ENCODE results near the gene MALT1. TPM values are rescaled to one million over a fixed set of nuclear protein-coding genes. Genes with fewer than 3 reads are reported as not detected.

The MALT1 gene
- polyA plus RNA-seq = 40.5 and 44.5 TPM in 2 replicates
- polyA minus RNA-seq = 40.2 and 46.7 TPM in 2 replicates

- Histone ChIP-seq H3K9ac (ENCODE audit: low read length) (peak within 1 kb of the TSS; percentile 72), H3K9me2 (ENCODE audit: insufficient read depth, low read length) (no peaks in the 10 kb centered on the region), H3K27me3 (ENCODE audit: insufficient read depth, low read depth, low read length) (no peaks in the 10 kb centered on the region), H3K79me2 (replicated peaks; ENCODE audit: insufficient read depth, low read length) (peaks cover 14% of the 10 kb centered on the region), H3K27ac (ENCODE audit: low read length) (peak within 1 kb of the TSS; percentile 34), H3F3A (ENCODE audit: insufficient read depth, low read length, poor library complexity, severe bottlenecking) (peaks cover 7% of the 10 kb centered on the region), H3K4me3 (ENCODE audit: low read length) (peak within 1 kb of the TSS; percentile 77), H3K36me3 (ENCODE audit: insufficient read depth, low read length) (no peaks in the 10 kb centered on the region), H3K9me3 (ENCODE audit: low read length) (no peaks in the 10 kb centered on the region), H2AFZ (ENCODE audit: low read depth, low read length) (peak within 1 kb of the TSS; percentile 65), H4K20me1 (ENCODE audit: insufficient read depth) (no peaks in the 10 kb centered on the region), H3K4me2 (ENCODE audit: low read length) (peak within 1 kb of the TSS; percentile 59)
- TF ChIP-seq POLR2AphosphoS5 (IDR thresholded peaks at IDR 0.05) (peak; percentile 68), EZH2 (IDR thresholded peaks at IDR 0.05; ENCODE audit: borderline replicate concordance, insufficient read depth, low read length, poor library complexity, severe bottlenecking) (no peak), SMC3 (conservative IDR thresholded peaks at IDR 0.05; ENCODE audit: poor library complexity) (peak; percentile 40), EP300 (conservative IDR thresholded peaks at IDR 0.05; ENCODE audit: poor library complexity, severe bottlenecking) (peak; percentile 21), RAD21 (conservative IDR thresholded peaks at IDR 0.05) (peak; percentile 45), MXI1 (conservative IDR thresholded peaks at IDR 0.05; ENCODE audit: poor library complexity, severe bottlenecking) (peak; percentile 88), TAF1 (IDR thresholded peaks at IDR 0.05; ENCODE audit: low read depth) (no peak)
- TF ChIP-seq, protein P1, sequence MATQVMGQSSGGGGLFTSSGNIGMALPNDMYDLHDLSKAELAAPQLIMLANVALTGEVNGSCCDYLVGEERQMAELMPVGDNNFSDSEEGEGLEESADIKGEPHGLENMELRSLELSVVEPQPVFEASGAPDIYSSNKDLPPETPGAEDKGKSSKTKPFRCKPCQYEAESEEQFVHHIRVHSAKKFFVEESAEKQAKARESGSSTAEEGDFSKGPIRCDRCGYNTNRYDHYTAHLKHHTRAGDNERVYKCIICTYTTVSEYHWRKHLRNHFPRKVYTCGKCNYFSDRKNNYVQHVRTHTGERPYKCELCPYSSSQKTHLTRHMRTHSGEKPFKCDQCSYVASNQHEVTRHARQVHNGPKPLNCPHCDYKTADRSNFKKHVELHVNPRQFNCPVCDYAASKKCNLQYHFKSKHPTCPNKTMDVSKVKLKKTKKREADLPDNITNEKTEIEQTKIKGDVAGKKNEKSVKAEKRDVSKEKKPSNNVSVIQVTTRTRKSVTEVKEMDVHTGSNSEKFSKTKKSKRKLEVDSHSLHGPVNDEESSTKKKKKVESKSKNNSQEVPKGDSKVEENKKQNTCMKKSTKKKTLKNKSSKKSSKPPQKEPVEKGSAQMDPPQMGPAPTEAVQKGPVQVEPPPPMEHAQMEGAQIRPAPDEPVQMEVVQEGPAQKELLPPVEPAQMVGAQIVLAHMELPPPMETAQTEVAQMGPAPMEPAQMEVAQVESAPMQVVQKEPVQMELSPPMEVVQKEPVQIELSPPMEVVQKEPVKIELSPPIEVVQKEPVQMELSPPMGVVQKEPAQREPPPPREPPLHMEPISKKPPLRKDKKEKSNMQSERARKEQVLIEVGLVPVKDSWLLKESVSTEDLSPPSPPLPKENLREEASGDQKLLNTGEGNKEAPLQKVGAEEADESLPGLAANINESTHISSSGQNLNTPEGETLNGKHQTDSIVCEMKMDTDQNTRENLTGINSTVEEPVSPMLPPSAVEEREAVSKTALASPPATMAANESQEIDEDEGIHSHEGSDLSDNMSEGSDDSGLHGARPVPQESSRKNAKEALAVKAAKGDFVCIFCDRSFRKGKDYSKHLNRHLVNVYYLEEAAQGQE (IDR thresholded peaks at IDR 0.05; ENCODE audit: borderline replicate concordance) = no peak
- TF ChIP-seq, protein P2, sequence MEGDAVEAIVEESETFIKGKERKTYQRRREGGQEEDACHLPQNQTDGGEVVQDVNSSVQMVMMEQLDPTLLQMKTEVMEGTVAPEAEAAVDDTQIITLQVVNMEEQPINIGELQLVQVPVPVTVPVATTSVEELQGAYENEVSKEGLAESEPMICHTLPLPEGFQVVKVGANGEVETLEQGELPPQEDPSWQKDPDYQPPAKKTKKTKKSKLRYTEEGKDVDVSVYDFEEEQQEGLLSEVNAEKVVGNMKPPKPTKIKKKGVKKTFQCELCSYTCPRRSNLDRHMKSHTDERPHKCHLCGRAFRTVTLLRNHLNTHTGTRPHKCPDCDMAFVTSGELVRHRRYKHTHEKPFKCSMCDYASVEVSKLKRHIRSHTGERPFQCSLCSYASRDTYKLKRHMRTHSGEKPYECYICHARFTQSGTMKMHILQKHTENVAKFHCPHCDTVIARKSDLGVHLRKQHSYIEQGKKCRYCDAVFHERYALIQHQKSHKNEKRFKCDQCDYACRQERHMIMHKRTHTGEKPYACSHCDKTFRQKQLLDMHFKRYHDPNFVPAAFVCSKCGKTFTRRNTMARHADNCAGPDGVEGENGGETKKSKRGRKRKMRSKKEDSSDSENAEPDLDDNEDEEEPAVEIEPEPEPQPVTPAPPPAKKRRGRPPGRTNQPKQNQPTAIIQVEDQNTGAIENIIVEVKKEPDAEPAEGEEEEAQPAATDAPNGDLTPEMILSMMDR (IDR thresholded peaks at IDR 0.05; ENCODE audit: poor library complexity, severe bottlenecking) = no peak
These were observed at the start of gene MALT1 for GRCh38 chr18:58671111-58671631. Gene MALT1, plus strand, starts transcription at chr18:58671465. Its CDS starts 179 bp downstream, at chr18:58671644.

DNA sequence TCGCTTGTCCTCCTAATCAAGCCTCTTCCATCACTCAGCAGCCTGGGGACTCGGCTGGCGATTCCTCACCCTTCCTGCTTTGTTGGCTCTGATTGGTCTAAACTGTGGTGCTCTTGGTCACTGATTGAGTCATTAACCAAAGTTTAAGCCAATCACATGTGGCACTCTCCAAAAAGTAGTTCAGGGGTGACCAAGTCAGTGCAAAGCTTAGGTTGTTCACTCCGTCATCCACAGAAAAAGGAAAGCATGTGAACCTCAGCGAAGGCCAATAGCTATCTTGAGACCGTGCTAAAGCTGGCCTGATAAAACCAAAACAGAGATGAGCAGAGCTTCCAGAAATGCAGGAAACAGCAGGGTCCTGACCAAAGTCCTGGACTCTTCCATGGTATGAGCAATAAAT lies 47.3 kb upstream of the MALT1 start:
- H3K4me2 ChIP-seq (ENCODE audit: low read length) = no peak overlapping the region
- no peaks in the 10 kb centered on the region for H3F3A ChIP-seq (ENCODE audit: insufficient read depth, low read length, poor library complexity, severe bottlenecking)
- no peaks in the 10 kb centered on the region for H3K27me3 ChIP-seq (ENCODE audit: insufficient read depth, low read depth, low read length)
- no peak overlapping the region for H3K9ac ChIP-seq (ENCODE audit: low read length)
- no peak overlapping the region for H3K4me3 ChIP-seq (ENCODE audit: low read length)
- no peaks in the 10 kb centered on the region for H3K9me2 ChIP-seq (ENCODE audit: insufficient read depth, low read length)
- H3K27ac ChIP-seq (ENCODE audit: low read length) = no peak overlapping the region
- no peaks in the 10 kb centered on the region for H3K9me3 ChIP-seq (ENCODE audit: low read length)
- no peaks in the 10 kb centered on the region for H3K36me3 ChIP-seq (ENCODE audit: insufficient read depth, low read length)
- no peaks in the 10 kb centered on the region for H4K20me1 ChIP-seq (ENCODE audit: insufficient read depth)
- TF ChIP-seq, protein P2 (IDR thresholded peaks at IDR 0.05; ENCODE audit: poor library complexity, severe bottlenecking) = no peak
- TF ChIP-seq RAD21 (conservative IDR thresholded peaks at IDR 0.05) = no peak
- TF ChIP-seq, protein P1 (IDR thresholded peaks at IDR 0.05; ENCODE audit: borderline replicate concordance) = no peak
- no peak for TF ChIP-seq EP300 (conservative IDR thresholded peaks at IDR 0.05; ENCODE audit: poor library complexity, severe bottlenecking)
- TF ChIP-seq SMC3 (conservative IDR thresholded peaks at IDR 0.05; ENCODE audit: poor library complexity) = no peak
- no peak for TF ChIP-seq POLR2AphosphoS5 (IDR thresholded peaks at IDR 0.05)
- no peak for TF ChIP-seq EZH2 (IDR thresholded peaks at IDR 0.05; ENCODE audit: borderline replicate concordance, insufficient read depth, low read length, poor library complexity, severe bottlenecking)
- TF ChIP-seq MXI1 (conservative IDR thresholded peaks at IDR 0.05; ENCODE audit: poor library complexity, severe bottlenecking) = no peak
- TF ChIP-seq TAF1 (IDR thresholded peaks at IDR 0.05; ENCODE audit: low read depth) = no peak
- no peak overlapping the region for H2AFZ ChIP-seq (ENCODE audit: low read depth, low read length)
- no peaks in the 10 kb centered on the region for H3K79me2 ChIP-seq (replicated peaks; ENCODE audit: insufficient read depth, low read length)
